Thyroid gland (tissue), 4 donors: ENCODE measurements around the gene SETBP1.

Experiments used
- POLR2A ChIP-seq, 2 donors: fragments of 450-650 bp; IDR thresholded peaks; one replicate each; pipeline ENCODE4 v1.6.1; 2017; ENCODE audit warnings: antibody characterized with exemption in 2 of 2, mild to moderate bottlenecking in 2 of 2, moderate library complexity in 1 of 2
- TF ChIP-seq, protein P1 (sequence below), 6 experiments: fragments of 200-600 bp in 3 of 6; fragments of 450-650 bp in 3 of 6; sonication (generic) in 3 of 6; IDR thresholded peaks; one replicate each; pipeline ENCODE4 v1.5.1; 2016 to 2019; ENCODE audit warnings: antibody characterized with exemption in 6 of 6, mild to moderate bottlenecking in 2 of 6, inconsistent platforms in 1 of 6, moderate library complexity in 1 of 6

DNA sequence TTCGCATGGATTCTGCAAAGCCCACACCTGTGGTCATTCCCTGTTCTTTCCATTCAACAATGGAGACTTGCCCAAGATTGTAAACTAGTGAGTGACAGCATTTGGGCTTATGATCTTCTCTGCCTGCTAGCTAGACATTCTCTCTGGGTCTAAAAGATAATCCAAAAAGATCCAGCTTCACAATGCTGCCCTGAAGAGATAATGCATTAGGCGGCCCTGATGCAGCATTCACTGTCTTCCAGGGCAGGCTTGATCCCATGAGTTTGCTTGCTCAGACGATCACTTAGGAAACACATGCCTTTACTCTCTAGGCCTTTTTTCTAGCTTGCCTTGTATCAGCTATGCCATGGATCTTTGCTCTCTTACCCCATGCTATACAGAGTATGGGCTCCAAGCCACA lies 196.1 kb downstream of the SETBP1 start:
- TF ChIP-seq, protein P1, sequence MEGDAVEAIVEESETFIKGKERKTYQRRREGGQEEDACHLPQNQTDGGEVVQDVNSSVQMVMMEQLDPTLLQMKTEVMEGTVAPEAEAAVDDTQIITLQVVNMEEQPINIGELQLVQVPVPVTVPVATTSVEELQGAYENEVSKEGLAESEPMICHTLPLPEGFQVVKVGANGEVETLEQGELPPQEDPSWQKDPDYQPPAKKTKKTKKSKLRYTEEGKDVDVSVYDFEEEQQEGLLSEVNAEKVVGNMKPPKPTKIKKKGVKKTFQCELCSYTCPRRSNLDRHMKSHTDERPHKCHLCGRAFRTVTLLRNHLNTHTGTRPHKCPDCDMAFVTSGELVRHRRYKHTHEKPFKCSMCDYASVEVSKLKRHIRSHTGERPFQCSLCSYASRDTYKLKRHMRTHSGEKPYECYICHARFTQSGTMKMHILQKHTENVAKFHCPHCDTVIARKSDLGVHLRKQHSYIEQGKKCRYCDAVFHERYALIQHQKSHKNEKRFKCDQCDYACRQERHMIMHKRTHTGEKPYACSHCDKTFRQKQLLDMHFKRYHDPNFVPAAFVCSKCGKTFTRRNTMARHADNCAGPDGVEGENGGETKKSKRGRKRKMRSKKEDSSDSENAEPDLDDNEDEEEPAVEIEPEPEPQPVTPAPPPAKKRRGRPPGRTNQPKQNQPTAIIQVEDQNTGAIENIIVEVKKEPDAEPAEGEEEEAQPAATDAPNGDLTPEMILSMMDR (IDR thresholded peaks at IDR 0.05), result no peak
- TF ChIP-seq POLR2A (IDR thresholded peaks at IDR 0.05), result no peak
